ENCODE results near the gene ARHGEF12. TPM values are rescaled to one million over a fixed set of nuclear protein-coding genes. Genes with fewer than 3 reads are reported as not detected.

The ARHGEF12 gene
- total RNA-seq, 1 donor from 2014 or later, result 40.8 TPM

DNA sequence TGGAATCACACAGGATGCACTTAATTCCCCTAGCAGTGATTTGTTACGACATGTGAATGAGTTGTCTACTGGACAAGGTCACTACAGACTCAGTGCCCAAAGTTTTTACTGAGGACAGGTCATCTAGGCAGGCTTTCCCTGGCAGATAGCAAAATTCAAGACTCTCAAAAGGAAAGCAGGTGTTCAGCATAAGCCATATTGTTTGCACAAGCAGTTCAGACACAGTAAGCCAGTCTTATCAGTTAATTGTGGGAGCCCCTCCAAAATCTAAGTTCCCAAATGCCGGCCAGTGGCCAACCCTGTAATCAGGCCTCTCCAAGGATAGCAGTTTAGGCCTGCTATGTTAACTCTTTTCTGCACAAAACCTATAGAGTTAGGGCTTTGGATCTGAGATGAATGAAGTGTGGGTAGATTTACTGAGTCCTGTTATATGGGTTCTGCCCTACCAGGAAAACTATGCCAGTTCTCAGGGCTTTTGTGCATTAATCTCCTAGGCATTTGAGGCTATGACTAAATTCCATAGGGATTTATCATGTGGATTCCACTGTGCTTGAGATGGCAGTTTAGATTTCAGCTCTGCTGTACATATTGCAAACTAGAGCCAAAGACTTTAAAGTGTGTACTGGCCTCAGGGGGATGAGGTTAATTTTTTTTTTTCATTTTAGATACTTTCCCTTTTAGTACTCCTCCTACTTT, 4.8 kb upstream of the ARHGEF12 start:
- DNase-seq, result no peak
- H3K36me3 Mint-ChIP-seq (ENCODE audit: unreplicated experiment), result no peaks in the 10 kb centered on the region
- H3K9me3 Mint-ChIP-seq (ENCODE audit: unreplicated experiment), result no peaks in the 10 kb centered on the region
- H3K4me3 Mint-ChIP-seq (ENCODE audit: unreplicated experiment), result no peak overlapping the region
- H3K27ac Mint-ChIP-seq (ENCODE audit: unreplicated experiment), result no peak overlapping the region
- TF ChIP-seq, protein P1, sequence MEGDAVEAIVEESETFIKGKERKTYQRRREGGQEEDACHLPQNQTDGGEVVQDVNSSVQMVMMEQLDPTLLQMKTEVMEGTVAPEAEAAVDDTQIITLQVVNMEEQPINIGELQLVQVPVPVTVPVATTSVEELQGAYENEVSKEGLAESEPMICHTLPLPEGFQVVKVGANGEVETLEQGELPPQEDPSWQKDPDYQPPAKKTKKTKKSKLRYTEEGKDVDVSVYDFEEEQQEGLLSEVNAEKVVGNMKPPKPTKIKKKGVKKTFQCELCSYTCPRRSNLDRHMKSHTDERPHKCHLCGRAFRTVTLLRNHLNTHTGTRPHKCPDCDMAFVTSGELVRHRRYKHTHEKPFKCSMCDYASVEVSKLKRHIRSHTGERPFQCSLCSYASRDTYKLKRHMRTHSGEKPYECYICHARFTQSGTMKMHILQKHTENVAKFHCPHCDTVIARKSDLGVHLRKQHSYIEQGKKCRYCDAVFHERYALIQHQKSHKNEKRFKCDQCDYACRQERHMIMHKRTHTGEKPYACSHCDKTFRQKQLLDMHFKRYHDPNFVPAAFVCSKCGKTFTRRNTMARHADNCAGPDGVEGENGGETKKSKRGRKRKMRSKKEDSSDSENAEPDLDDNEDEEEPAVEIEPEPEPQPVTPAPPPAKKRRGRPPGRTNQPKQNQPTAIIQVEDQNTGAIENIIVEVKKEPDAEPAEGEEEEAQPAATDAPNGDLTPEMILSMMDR (IDR thresholded peaks at IDR 0.05; ENCODE audit: partially characterized antibody, unreplicated experiment), result no peak
- no peaks in the 10 kb centered on the region for H3K27me3 Mint-ChIP-seq (ENCODE audit: unreplicated experiment)
- peaks cover 5% of the 10 kb centered on the region for H3K4me1 Mint-ChIP-seq (ENCODE audit: low read depth, unreplicated experiment)

DNA sequence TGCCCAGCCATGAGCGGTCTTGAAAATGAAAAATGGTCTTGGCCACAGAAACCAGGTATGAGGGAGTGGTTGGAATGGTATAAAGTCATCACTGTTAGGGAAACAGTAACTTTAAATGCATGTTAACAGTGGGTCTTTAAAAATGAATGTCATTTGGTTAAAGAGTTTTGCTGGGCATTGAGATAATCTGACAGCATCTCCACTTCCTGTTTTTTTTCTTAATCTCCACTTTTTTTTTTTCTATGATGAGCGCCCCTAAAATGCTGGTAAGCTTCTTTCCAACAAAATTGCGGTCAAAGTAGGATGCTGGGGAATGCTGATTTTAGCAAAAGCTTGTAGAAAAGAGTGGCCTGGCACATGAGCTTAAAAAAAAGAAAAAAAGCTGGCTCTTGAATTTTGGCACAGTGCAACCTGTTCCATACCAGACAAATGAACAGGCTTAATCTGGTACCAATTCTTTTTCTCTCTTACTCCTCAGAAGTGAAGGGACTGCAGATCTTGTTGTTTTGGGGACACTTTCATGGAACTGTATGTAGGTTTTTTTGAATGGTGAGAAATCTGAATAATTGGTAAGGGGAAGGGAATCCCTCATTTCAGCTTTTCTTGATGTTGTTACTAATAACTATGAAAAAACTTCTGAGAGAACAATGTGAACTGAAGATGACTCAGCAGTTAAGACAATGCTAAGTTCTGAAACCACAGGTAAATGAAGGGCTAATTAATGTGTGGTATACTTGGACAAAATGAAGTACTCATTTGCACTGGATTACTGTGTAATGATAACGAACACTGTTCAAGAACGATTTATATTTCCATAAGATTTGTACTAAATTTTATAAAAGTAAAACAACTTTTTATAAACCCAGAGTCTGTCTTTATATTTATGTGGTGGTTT, 3.1 kb upstream of the ARHGEF12 start:
- H3K4me1 Mint-ChIP-seq (ENCODE audit: low read depth, unreplicated experiment), result peaks cover 13% of the 10 kb centered on the region
- H3K9me3 Mint-ChIP-seq (ENCODE audit: unreplicated experiment), result peaks cover 3% of the 10 kb centered on the region
- DNase-seq, result no peak
- H3K27ac Mint-ChIP-seq (ENCODE audit: unreplicated experiment), result no peak overlapping the region
- TF ChIP-seq, protein P1 (IDR thresholded peaks at IDR 0.05; ENCODE audit: partially characterized antibody, unreplicated experiment), result no peak
- no peaks in the 10 kb centered on the region for H3K36me3 Mint-ChIP-seq (ENCODE audit: unreplicated experiment)
- H3K4me3 Mint-ChIP-seq (ENCODE audit: unreplicated experiment), result no peak overlapping the region
- peaks cover 3% of the 10 kb centered on the region for H3K27me3 Mint-ChIP-seq (ENCODE audit: unreplicated experiment)

DNA sequence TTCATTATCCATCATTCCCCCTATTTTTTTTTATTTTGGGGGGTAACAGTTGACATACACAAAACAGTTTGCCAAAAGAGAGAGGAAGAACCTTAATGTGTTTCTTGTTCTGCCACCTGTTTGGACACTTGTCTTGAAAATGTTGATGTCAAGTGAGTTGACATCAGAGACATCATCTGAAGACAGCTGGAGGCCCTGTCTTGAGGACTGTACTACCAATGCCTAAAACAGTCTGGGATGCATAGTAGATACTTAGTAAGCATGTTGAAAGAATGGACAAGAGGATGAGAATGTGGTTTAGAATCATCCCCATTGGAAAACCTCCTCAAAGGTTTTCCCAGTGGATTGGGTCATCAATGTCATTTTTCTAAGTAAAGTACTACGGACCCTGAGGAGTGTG, 2.4 kb upstream of the ARHGEF12 start:
- Mint-ChIP-seq H3K4me1 (ENCODE audit: low read depth, unreplicated experiment) (peaks cover 17% of the 10 kb centered on the region), H3K27ac (ENCODE audit: unreplicated experiment) (no peak overlapping the region), H3K36me3 (ENCODE audit: unreplicated experiment) (no peaks in the 10 kb centered on the region), H3K9me3 (ENCODE audit: unreplicated experiment) (peaks cover 3% of the 10 kb centered on the region), H3K4me3 (ENCODE audit: unreplicated experiment) (no peak overlapping the region), H3K27me3 (ENCODE audit: unreplicated experiment) (peaks cover 3% of the 10 kb centered on the region)
- TF ChIP-seq, protein P1 (IDR thresholded peaks at IDR 0.05; ENCODE audit: partially characterized antibody, unreplicated experiment), result no peak
- DNase-seq, result no peak

DNA sequence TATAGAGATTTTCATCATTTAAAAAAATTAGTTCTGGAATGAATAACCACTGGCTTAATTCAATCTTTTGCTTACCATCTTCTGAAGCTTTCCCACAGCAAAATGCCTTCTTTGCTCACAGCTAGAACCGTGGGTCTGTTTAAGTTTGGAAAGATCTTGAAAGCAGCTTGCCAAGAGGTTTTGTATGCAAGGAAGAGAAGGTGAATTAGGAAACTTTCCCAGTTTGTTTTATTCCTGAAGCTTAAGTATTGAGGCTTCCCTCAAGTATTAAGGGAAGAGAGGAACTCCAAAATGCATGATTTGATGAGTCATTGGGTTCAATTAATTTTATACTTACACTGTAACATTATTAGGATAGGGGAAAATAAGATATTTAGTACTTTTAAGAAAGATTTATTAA, 1.9 kb upstream of the ARHGEF12 start:
- peaks cover 20% of the 10 kb centered on the region for H3K4me1 Mint-ChIP-seq (ENCODE audit: low read depth, unreplicated experiment)
- peaks cover 3% of the 10 kb centered on the region for H3K9me3 Mint-ChIP-seq (ENCODE audit: unreplicated experiment)
- DNase-seq, result no peak
- TF ChIP-seq, protein P1 (IDR thresholded peaks at IDR 0.05; ENCODE audit: partially characterized antibody, unreplicated experiment), result no peak
- no peaks in the 10 kb centered on the region for H3K36me3 Mint-ChIP-seq (ENCODE audit: unreplicated experiment)
- peaks cover 3% of the 10 kb centered on the region for H3K27me3 Mint-ChIP-seq (ENCODE audit: unreplicated experiment)
- no peak overlapping the region for H3K27ac Mint-ChIP-seq (ENCODE audit: unreplicated experiment)
- no peak overlapping the region for H3K4me3 Mint-ChIP-seq (ENCODE audit: unreplicated experiment)

Measured in glutamatergic neuron (in vitro differentiated cells).